K562 (cell line): ENCODE measurements around the gene NTSR1. TPM values are rescaled to one million over a fixed set of nuclear protein-coding genes. Genes with fewer than 3 reads are reported as not detected.

Experiments used
- ATAC-seq: fragments of 200-7000 bp; cut with Tn5 transposase; 3 replicates; pipeline ENCODE4 v1.9.1; 2020; ENCODE audit warnings: moderate library complexity
- BruUV-seq: library from RNA; stranded (reverse); fragments of 400-500 nt; replicated peaks from 2 replicates; lab custom pipeline; 2021; lab: Mats Ljungman, UMichigan
- CTCF ChIA-PET: fragments of 300-600 bp; formaldehyde crosslinking; extraction: SDS; loops from one replicate; lab custom pipeline; 2021; ENCODE audit warnings: low intra/inter-chr PET ratio; lab: Yijun Ruan, JAX
- POLR2A ChIA-PET: fragments of 300-600, 350-650 bp; sonication (Branson Sonifier 250); formaldehyde crosslinking; extraction: SDS; loops from one replicate; lab custom pipeline; 2021; ENCODE audit warnings: antibody characterized with exemption, inconsistent platforms; lab: Yijun Ruan, JAX
- DNase-seq, 4 experiments: peaks; one replicate each; pipeline versions ENCODE4 v3.0.0 to v3.0.0-alpha.2; 2011 to 2018; ENCODE audit warnings: low spot score in 3 of 4, mixed read lengths in 3 of 4; ENCODE audit errors: extremely low read depth in 1 of 4
- FAIRE-seq: peaks from 2 replicates; lab custom pipeline; 2011; peaks lifted over from hg19 to GRCh38; lab: Jason Lieb, UNC
- H2AFZ ChIP-seq: 2 replicates; pipeline ENCODE4 v1.6.0; 2011; ENCODE audit warnings: low read depth, low read length, control low read depth, inconsistent platforms
- H3K27ac ChIP-seq: fragments of 200-600 bp; 3 replicates; pipeline ENCODE4 v1.8.0; 2011; ENCODE audit warnings: low read depth, mild to moderate bottlenecking, control low read depth, inconsistent platforms, low read length, moderate library complexity, mixed read lengths; ENCODE audit errors: extremely low read depth
- H3K27me3 ChIP-seq, 2 experiments: fragments of 300-600 bp in 1 of 2; 2 replicates in 1 of 2; 3 replicates in 1 of 2; pipeline versions ENCODE4 v1.6.0 to v1.8.0; 2011; ENCODE audit warnings: inconsistent platforms in 2 of 2, low read length in 2 of 2, mild to moderate bottlenecking in 1 of 2, mixed read lengths in 1 of 2, moderate library complexity in 1 of 2; ENCODE audit not compliant: control insufficient read depth in 2 of 2, insufficient read depth in 2 of 2
- H3K36me3 ChIP-seq: fragments of 300-600 bp; 3 replicates; pipeline ENCODE4 v1.8.0; 2011; ENCODE audit warnings: mild to moderate bottlenecking, low read length, inconsistent platforms; ENCODE audit not compliant: control insufficient read depth, insufficient read depth
- H3K4me1 ChIP-seq, 2 experiments: fragments of 200-600 bp in 1 of 2; replicated peaks in 1 of 2; 2 replicates in 1 of 2; 3 replicates in 1 of 2; pipeline versions ENCODE4 v1.5.1 to v1.8.0; 2011; ENCODE audit warnings: inconsistent platforms in 2 of 2, low read length in 2 of 2, mild to moderate bottlenecking in 1 of 2, mixed read lengths in 1 of 2, moderate library complexity in 1 of 2; ENCODE audit not compliant: control insufficient read depth in 2 of 2, insufficient read depth in 2 of 2
- H3K4me2 ChIP-seq: 2 replicates; pipeline ENCODE4 v1.6.1; 2011; ENCODE audit warnings: low read length, control low read depth, inconsistent platforms, mixed read lengths; ENCODE audit not compliant: insufficient read depth
- H3K4me3 ChIP-seq: fragments of 200-600 bp; sonication (generic), shearing (Covaris generic); 2 replicates; pipeline ENCODE4 v1.5.1; 2016; ENCODE audit warnings: control low read depth, inconsistent platforms
- H3K79me2 ChIP-seq: fragments of 200-600 bp; 3 replicates; pipeline ENCODE4 v1.8.0; 2011; ENCODE audit warnings: low read length, inconsistent platforms; ENCODE audit not compliant: control insufficient read depth, insufficient read depth
- H3K9ac ChIP-seq, 2 experiments: 2 replicates each; pipeline versions ENCODE4 v1.6.0 to v1.6.1; 2011; ENCODE audit warnings: low read depth in 2 of 2, low read length in 2 of 2, control low read depth in 1 of 2, inconsistent platforms in 1 of 2, mild to moderate bottlenecking in 1 of 2, mixed read lengths in 1 of 2; ENCODE audit not compliant: insufficient read depth in 1 of 2
- H3K9me1 ChIP-seq: one replicate; pipeline ENCODE4 v1.6.0; 2011; ENCODE audit warnings: inconsistent platforms, mild to moderate bottlenecking, low read length, moderate library complexity; ENCODE audit not compliant: control insufficient read depth, insufficient read depth
- H3K9me3 ChIP-seq: replicated peaks from 2 replicates; pipeline ENCODE4 v1.5.1; 2011; ENCODE audit warnings: low read depth, low read length, inconsistent platforms; ENCODE audit not compliant: control insufficient read depth, insufficient read depth
- H4K20me1 ChIP-seq: replicated peaks from 2 replicates; pipeline ENCODE4 v1.6.1; 2011; ENCODE audit warnings: low read length, inconsistent platforms, mixed read lengths; ENCODE audit not compliant: control insufficient read depth, insufficient read depth
- ATF2 ChIP-seq: sonication (generic); formaldehyde crosslinking; IDR thresholded peaks from 2 replicates; pipeline ENCODE4 v1.8.1; 2022; ENCODE audit warnings: missing genetic modification reagents
- KLF10 ChIP-seq: fragments of 250-450 bp; sonication (Bioruptor Pico); IDR thresholded peaks from 2 replicates; pipeline ENCODE4 v1.6.1; 2021; ENCODE audit warnings: matching md5 sums
- NR2C1 ChIP-seq, 2 experiments: fragments of 450-650 bp; IDR thresholded peaks; 2 replicates each; pipeline ENCODE4 v1.6.1; 2017; ENCODE audit warnings: mild to moderate bottlenecking in 2 of 2, antibody characterized with exemption in 1 of 2, inconsistent platforms in 1 of 2, missing compliant biosample characterization in 1 of 2, missing genetic modification characterization in 1 of 2
- NR2C2 ChIP-seq, 2 experiments: fragments of 200-800 bp in 1 of 2; sonication (Bioruptor generic) in 1 of 2; sonication (generic) in 1 of 2; formaldehyde crosslinking in 1 of 2; IDR thresholded peaks; 2 replicates each; pipeline versions ENCODE4 v1.6.1 to v1.8.0; 2016 to 2022; ENCODE audit warnings: mild to moderate bottlenecking in 1 of 2, missing compliant biosample characterization in 1 of 2, missing genetic modification characterization in 1 of 2, missing genetic modification reagents in 1 of 2
- SP2 ChIP-seq: IDR thresholded peaks from 2 replicates; pipeline ENCODE4 v1.6.1; 2011; ENCODE audit warnings: mild to moderate bottlenecking, low read depth, low read length, moderate library complexity; ENCODE audit not compliant: poor library complexity, severe bottlenecking; ENCODE audit errors: extremely low read depth
- XRCC5 ChIP-seq: fragments of 200-400 bp; formaldehyde crosslinking; IDR thresholded peaks from 2 replicates; pipeline ENCODE4 v1.6.1; 2017; ENCODE audit warnings: low read depth, mild to moderate bottlenecking, low read length
- ZBTB40 ChIP-seq, 2 experiments: fragments of 450-650 bp in 1 of 2; sonication (generic) in 1 of 2; formaldehyde crosslinking in 1 of 2; IDR thresholded peaks; 2 replicates each; pipeline versions ENCODE4 v1.7.1 to v1.9.0; 2016 to 2022; ENCODE audit warnings: inconsistent platforms in 1 of 2, mild to moderate bottlenecking in 1 of 2, missing genetic modification reagents in 1 of 2
- ZNF121 ChIP-seq: sonication (generic); formaldehyde crosslinking; conservative IDR thresholded peaks from 2 replicates; pipeline ENCODE4 v1.8.0; 2022; ENCODE audit warnings: missing genetic modification reagents
- ZNF134 ChIP-seq: fragments of 250-450 bp; sonication (Bioruptor Pico); conservative IDR thresholded peaks from 2 replicates; pipeline ENCODE4 v1.4.0; 2020
- WGBS: fragments of 100-300 bp; shearing (Covaris generic); methylation state at CpG from one replicate; pipeline ENCODE4 v1.1.6; 2016; ENCODE audit warnings: low coverage, mixed read lengths; ENCODE audit not compliant: insufficient coverage; ENCODE audit errors: missing lambda C conversion rate; 5-methylcytosine and 5-hydroxymethylcytosine counted together
- in situ Hi-C: fragments of 300-500 bp; cut with MboI; formaldehyde crosslinking; loops from 4 replicates; pipeline ENCODE4 v1.15.0; 2018; ENCODE audit warnings: inconsistent platforms, mixed read lengths
- intact Hi-C: fragments of 100-400 bp; cut with micrococcal nuclease; formaldehyde crosslinking; loops from 2 replicates; pipeline ENCODE4 v1.14.2; 2022
- polyA plus RNA-seq, 8 experiments: library from polyadenylated mRNA; depleted of rRNA in 4 of 8; stranded (reverse) in 5 of 8; unstranded in 3 of 8; fragments of >200 nt; fragmentation: Nextera tagmentation in 2 of 8; fragmentation: Illumina TruSeq in 1 of 8; extraction: Ambion mirVana in 2 of 8; extraction: Trizol in 1 of 8; gene quantifications; 2 replicates each; pipeline versions ENCODE4 v1.2.1 to v1.2.3, GENCODE V29; 2011 to 2014; ENCODE audit warnings: inconsistent platforms in 1 of 8, missing spikeins in 1 of 8
- total RNA-seq, 7 experiments: library from RNA; depleted of rRNA in 6 of 7; stranded (reverse); fragments of >200 nt in 6 of 7; fragmentation: Illumina TruSeq in 2 of 7; extraction: Trizol in 2 of 7; gene quantifications; 2 replicates each; pipeline versions ENCODE4 v1.2.1 to v1.2.3, GENCODE V29; 2011 to 2021; ENCODE audit warnings: low replicate concordance in 1 of 7

NTSR1 gene
- total and polyA plus RNA-seq, 9 of the 15 experiments (the other 6 are each of a cell fraction or from before 2014, with no cell fraction given): 0.04 to 0.40 (median 0.13) TPM; not detected in 3

GRCh38 chr20:62805711-62806382 is 97.2 kb downstream of the NTSR1 start:
- no TSS peak for BruUV-seq
- DNase-seq (peak in 2 of 4 experiments; percentile 37 to 50), ATAC-seq (peak; percentile 14), FAIRE-seq (peak; percentile 57)
- peak overlapping the region; percentile 84; the same call in 2 of the 3 replicates for H3K27ac ChIP-seq
- ChIA-PET POLR2A (no interaction called here), CTCF (interaction anchor here (0.7 to 0.9 kb wide), 2 partner anchors 10 to 305 kb away, joined by 4 read pairs; no protein-coding TSS in a partner anchor)
- H4K20me1 ChIP-seq: peaks cover 4% of the 10 kb centered on the region
- in situ Hi-C loops (loop anchor here (10.0 kb wide), 1 partner anchor 311 kb away; no protein-coding TSS in a partner anchor), intact Hi-C loops (loop anchor here (5.0 kb wide), 2 partner anchors 139 to 184 kb away; no protein-coding TSS in a partner anchor)
- peaks cover 11 to 59% of the 10 kb centered on the region in 2 experiments for H3K4me1 ChIP-seq
- 35% methylated on average over 25 of the region's 25 CpGs for WGBS
- H3K27me3 ChIP-seq: no peaks in the 10 kb centered on the region
- H3K36me3 ChIP-seq: peaks cover 47% of the 10 kb centered on the region; the same call in 2 of the 3 replicates
- no peak overlapping the region for H2AFZ ChIP-seq
- H3K9me1 ChIP-seq: no peaks in the 10 kb centered on the region
- peak overlapping the region; percentile 93 for H3K4me3 ChIP-seq
- H3K79me2 ChIP-seq: peaks cover 25% of the 10 kb centered on the region
- H3K9me3 ChIP-seq: no peaks in the 10 kb centered on the region
- H3K4me2 ChIP-seq: peak overlapping the region; percentile 71
- peak overlapping the region; percentile 81 to 98; a peak in 3 of 4 replicates for H3K9ac ChIP-seq
- TF ChIP-seq ATF2 (CRISPR knock-in tag) (no peak), KLF10 (CRISPR knock-in tag) (no peak), NR2C1 (IDR thresholded peaks at IDR 0.05) (peak; percentile 86), NR2C1 (tag; IDR thresholded peaks at IDR 0.05) (peak; percentile 89), SP2 (no peak), XRCC5 (no peak), NR2C2 (CRISPR knock-in tag; IDR thresholded peaks at IDR 0.05) (peak; percentile 85), NR2C2 (tag; IDR thresholded peaks at IDR 0.05) (peak; percentile 87), ZNF121 (no peak), ZNF134 (CRISPR knock-in tag) (no peak), ZBTB40 (IDR thresholded peaks at IDR 0.05) (0 out of 2 replicates have a peak, but pooled peaks have one; percentile 17), ZBTB40 (CRISPR knock-in tag; IDR thresholded peaks at IDR 0.05) (no peak)
